ENCODE results near the gene RNASEL.

RNASEL gene

DNA sequence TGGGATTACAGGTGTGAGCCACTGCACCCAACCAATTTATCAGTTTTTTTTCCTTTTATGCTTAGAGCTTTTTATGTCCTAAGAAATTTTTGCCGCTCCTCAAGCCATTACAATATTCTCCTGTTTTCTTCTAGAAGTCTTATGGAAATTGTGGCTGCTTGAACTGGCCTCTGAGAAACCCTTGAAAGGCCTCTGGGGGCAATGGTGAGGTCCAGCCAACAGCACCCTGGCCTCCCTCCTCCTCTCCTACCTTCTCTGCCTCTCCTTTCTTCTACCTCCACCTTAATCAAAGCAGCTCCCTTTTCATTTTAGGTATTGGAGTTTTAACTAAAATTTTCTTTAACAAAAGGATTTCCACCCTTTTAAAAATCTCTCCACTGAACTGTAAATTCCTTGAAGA, 39.6 kb upstream of the RNASEL start:
- no peak for TF ChIP-seq POLR2A (IDR thresholded peaks at IDR 0.05; ENCODE audit: low read length)
- TF ChIP-seq GATA1 (IDR thresholded peaks at IDR 0.05; ENCODE audit: low read depth, low read length), result no peak
- DNase-seq, result no peak

DNA sequence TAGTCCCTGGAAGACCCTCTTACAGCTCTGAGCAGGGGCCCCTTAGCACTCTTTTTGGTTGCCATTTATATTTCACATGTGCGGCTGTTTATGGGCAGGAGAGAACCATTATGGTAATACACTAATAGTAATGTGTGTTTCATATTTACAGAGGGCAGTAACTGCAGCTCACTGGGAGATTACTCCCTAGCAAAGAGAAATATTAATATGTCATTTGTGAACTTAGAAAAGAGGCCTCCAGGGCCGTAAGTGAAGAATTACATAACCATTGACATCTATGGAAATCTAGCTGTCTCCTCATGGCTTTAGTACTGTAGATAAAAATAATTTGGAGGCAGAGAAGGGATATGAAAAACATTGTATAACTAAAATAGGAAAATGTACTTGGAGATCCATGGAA, 38.6 kb upstream of the RNASEL start:
- TF ChIP-seq POLR2A (IDR thresholded peaks at IDR 0.05; ENCODE audit: low read length) (no peak), GATA1 (IDR thresholded peaks at IDR 0.05; ENCODE audit: low read depth, low read length) (no peak)
- DNase-seq, result no peak

DNA sequence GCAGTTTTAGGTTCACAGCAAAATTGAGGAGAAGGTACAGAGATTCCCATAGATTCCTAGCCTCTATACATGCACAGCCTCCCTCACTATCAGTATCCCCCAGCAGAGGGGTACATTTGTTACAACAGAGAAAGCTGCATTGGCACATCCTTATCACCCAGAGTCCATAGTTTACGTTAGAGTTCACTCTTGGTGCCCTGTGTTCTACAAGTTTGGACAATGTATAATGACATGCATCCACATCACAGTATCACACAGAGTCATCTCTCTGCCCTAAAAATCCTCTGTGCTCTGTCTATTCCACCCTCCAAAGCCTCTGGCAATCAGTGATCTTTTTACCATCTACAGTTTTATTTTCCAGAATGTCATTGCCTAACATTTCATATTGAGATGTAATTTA, 37.5 kb upstream of the RNASEL start:
- TF ChIP-seq GATA1 (IDR thresholded peaks at IDR 0.05; ENCODE audit: low read depth, low read length) (no peak), POLR2A (IDR thresholded peaks at IDR 0.05; ENCODE audit: low read length) (no peak)
- DNase-seq, result peak; percentile 15 to 37

DNA sequence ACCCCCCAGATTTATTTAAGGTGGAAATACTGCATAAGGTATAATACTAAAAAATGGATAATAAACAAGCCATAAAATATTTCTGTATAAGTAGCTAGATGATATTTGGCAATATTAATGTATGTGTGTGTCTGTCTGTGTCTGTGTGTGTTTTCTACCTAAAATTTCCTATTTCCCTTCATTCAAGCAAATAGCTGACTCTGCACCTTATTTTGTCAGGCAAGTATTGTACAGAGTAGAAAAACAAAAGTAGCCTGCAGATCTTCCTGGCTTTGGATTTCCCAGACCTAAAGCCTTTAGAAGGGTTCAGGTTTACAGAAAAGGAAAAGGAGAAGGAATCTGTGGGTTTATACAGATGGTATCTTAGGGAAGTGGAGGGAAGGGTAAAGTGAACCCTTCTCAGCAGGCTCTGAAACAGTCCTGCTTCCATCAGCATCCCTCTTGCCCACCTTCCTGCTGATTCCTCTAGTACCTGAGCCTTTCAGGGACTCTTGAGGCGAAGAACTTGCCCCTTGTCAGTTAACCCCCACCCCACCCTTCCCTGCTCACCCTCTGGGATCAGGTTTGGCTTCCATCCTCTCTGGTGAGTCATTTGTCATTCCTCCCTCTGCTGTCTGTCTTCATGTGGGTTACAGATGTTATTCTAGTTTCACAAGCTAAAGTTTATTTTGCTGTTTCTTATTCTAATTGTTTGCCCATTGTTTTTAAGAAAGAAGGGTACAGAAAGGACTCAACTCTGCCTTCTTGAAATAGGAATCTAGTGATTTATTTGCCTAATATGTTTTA, 36.9 kb upstream of the RNASEL start:
- DNase-seq, result no peak
- no peak for TF ChIP-seq GATA1 (IDR thresholded peaks at IDR 0.05; ENCODE audit: low read depth, low read length)
- TF ChIP-seq POLR2A (IDR thresholded peaks at IDR 0.05; ENCODE audit: low read length), result no peak

DNA sequence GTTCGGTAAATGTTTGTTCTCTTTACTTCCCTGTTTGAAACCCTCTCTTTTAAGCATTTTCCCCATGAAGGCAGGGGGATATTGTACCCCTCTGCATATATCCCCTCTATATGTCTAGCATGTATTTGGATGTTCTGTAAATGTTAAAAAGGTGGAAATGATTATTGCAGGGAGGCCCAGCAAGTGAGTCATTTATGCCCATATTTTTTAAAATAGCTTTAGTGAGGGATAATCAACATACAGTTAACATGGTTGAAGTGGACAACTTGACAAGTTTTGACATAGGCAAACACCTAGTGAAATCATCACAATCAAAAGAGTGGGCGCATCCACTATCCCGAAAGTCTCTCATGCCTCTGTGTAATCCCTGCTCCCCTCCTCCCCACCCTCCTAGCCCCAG, 36.0 kb upstream of the RNASEL start:
- TF ChIP-seq POLR2A (IDR thresholded peaks at IDR 0.05; ENCODE audit: low read length), result no peak
- no peak for TF ChIP-seq GATA1 (IDR thresholded peaks at IDR 0.05; ENCODE audit: low read depth, low read length)
- DNase-seq, result no peak

DNA sequence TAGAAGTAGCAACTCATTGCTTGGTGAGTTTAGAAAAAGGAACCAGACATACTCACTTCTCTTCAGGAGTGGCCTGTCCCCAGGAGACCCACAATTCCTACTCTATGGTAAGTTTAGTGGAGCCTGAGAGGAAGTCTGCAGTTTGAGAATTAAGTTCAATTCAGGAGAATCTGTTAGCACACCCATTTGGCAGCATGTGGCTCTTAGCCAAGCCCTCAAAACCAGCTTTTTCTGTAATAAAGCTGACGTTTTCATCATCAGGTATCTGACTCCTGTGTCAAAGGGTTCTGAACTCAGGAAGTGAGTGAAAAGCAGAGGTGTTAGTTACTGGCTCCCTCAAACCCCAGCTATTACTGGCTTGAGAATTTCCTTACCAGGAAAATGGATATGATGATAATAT, 35.5 kb upstream of the RNASEL start:
- TF ChIP-seq POLR2A (IDR thresholded peaks at IDR 0.05; ENCODE audit: low read length) (no peak), GATA1 (IDR thresholded peaks at IDR 0.05; ENCODE audit: low read depth, low read length) (no peak)
- DNase-seq, result no peak

DNA sequence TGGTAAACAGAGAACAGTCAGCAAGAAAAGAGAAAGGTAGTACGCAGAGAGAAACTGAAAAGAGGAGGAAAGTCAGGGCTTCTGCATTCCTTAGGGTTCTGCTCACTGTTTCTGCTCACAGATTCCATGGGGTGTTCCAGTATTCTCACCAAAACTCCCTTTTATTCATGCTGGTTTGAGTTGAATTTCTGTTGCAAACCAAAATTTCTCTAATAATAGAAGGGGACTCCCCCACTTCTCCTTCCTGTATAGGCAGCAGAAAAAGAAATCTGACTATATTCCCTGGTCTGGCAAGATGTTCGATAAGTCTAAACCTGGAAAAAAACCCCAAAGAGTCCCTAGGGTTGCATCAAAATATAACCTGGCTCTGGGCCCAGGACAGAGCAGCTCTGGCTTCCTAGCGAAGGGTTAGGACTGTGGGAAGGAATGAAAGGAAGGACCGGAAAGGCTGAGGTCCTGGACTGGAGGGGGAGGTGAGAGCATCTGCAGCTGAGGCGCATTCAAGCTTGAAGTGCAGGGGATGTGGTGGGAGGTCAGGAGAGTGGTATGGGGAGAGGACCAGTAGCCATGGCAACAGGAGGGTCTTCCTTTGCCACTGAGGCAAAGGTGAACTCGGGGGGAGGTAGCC, 34.0 kb upstream of the RNASEL start:
- no peak for TF ChIP-seq GATA1 (IDR thresholded peaks at IDR 0.05; ENCODE audit: low read depth, low read length)
- no peak for TF ChIP-seq POLR2A (IDR thresholded peaks at IDR 0.05; ENCODE audit: low read length)
- no peak for DNase-seq

DNA sequence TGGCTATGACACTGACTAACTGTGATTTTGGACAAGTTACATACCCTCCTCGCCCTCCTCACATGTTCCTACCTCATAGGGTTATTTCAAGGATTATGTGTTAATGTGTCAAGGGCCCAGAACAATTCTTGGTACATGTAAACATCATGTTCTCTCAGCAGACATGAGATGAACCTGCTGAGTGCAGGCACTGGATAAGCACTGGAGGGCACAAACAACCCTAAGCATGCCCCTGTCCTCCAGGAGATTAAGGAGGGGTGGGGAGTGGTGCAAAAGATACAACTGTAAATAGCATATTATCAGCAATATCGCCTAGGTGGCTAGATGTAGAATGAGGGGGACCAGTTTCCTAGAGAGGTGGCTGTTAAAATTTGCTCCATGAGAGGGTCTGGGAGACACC, 32.9 kb upstream of the RNASEL start:
- peak; percentile 54 to 82 for DNase-seq
- TF ChIP-seq POLR2A (IDR thresholded peaks at IDR 0.05; ENCODE audit: low read length) (no peak), GATA1 (IDR thresholded peaks at IDR 0.05; ENCODE audit: low read depth, low read length) (no peak)

DNA sequence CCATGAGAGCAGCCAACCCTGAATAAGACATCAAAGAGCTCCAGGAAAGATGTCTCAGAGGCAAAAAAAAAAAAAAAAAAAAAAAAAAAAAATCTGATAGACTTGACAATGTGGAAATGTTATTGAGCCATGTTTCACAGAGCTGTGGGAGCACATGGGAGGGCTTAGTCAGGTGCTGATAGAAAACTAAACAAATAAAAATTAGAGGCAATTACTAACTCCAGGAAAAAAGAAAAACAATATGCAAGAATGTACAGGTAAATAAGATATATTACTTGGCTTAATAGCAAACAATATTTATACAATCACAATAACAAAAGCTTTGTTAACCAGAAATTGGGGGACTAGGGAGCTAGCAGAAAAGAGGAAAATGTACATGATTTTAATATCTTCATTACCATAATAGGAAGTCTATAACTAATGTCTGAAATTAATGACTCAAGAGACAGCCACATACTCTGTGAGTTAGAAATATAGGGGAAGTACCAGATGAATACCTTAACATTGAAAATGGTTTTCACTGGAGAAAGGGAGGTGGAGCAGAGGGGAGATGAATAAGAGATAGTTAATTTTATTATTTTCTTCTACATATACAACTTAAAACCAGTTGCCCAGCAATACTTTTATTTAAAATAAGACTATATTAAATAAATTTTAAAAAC, 32.0 kb upstream of the RNASEL start:
- DNase-seq, result no peak
- TF ChIP-seq GATA1 (IDR thresholded peaks at IDR 0.05; ENCODE audit: low read depth, low read length) (no peak), POLR2A (IDR thresholded peaks at IDR 0.05; ENCODE audit: low read length) (no peak)

DNA sequence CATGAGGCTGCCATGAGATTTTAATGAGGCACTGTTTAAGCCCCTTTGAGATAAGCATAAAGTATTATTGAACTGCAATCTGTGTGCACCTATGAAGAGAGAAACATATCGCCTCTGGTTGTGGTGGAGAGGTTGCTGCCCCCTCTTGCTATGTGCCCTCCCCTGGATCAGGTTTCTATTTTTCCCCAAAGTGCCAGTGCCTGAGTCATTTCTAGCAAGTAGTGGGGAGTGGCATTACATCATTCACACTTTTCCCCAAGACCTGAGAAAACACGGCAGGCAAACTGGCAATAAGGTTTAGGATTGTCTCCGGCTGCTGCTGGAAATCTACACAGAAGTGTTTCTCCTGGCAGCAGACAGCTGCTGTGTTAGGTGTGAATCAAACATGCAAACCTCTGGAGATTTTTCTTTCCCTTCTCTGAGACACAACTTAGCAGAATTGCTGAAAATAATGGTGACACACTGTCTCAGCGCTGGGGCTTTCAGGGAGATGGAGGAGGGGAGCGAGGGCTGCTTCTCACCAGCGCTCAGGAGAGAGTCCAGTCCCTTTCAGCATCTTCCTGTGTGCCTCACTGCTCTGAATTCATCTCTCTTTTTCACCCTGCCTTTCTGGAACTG, 28.8 kb upstream of the RNASEL start:
- TF ChIP-seq GATA1 (IDR thresholded peaks at IDR 0.05; ENCODE audit: low read depth, low read length) (no peak), POLR2A (IDR thresholded peaks at IDR 0.05; ENCODE audit: low read length) (no peak)
- peak in 1 of 2 experiments; percentile 14 for DNase-seq

DNA sequence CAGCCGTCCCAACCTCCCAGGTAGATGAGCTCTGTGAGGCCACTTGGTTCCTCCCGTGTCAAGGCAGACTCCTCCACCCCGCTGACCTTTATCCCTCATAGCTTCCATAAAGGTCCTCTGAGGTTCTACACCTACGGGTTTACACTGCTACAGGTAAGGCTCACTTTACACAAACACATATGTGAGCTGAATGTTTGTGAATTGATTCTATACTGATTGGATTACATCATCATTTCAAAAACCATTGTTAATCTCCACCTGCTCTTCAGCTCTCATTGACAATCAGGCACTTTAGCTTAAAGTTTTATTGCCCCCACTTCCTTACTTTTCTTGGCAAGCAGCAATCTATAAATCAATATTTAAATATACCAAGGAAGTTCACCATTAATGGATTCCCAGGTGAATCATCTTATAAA, 28.0 kb upstream of the RNASEL start:
- no peak for TF ChIP-seq GATA1 (IDR thresholded peaks at IDR 0.05; ENCODE audit: low read depth, low read length)
- no peak for TF ChIP-seq POLR2A (IDR thresholded peaks at IDR 0.05; ENCODE audit: low read length)
- no peak for DNase-seq

DNA sequence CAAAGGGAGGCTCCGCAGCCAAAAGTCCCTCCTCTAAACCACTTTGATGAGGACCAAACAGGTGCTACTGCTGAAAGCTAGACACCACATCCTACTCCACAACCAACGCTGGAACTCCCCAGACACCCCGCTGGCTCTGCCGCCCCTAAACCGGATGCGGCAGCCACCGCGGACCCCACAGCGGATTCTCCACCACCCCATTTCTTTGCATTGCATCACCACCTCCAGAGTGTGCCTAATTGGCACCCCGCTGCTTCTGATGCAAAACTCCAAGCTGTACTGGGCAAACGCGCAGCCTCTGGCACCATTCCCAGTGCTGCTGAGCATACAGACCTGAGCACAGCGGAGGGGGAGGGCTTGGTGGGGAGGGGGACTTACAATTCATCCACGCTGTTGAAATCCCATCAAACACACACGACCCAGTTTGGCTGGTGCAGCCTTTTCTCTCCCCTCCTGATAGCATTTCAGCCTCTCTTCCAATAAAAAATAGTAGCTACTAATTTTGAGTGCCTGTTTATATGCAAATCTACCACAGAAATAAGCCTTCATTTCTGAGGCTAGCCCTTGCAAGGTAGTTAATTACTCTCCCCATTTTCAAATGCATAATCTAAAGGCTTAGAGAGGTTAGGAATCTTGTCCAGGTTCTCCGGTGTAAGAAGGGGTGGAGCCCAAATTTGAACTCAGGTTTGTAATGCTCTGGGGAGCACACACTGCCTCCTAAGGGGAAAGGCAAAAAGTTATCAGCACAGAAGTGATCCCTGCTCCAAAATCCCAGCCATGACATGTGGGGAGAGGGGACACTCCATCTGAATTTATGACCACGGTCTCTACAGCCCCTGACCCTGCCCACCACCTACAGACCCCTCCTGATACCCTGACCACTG, 27.3 kb upstream of the RNASEL start:
- DNase-seq, result peak; percentile 68 to 90
- TF ChIP-seq POLR2A (IDR thresholded peaks at IDR 0.05; ENCODE audit: low read length) (peak; percentile 49), GATA1 (IDR thresholded peaks at IDR 0.05; ENCODE audit: low read depth, low read length) (no peak)

DNA sequence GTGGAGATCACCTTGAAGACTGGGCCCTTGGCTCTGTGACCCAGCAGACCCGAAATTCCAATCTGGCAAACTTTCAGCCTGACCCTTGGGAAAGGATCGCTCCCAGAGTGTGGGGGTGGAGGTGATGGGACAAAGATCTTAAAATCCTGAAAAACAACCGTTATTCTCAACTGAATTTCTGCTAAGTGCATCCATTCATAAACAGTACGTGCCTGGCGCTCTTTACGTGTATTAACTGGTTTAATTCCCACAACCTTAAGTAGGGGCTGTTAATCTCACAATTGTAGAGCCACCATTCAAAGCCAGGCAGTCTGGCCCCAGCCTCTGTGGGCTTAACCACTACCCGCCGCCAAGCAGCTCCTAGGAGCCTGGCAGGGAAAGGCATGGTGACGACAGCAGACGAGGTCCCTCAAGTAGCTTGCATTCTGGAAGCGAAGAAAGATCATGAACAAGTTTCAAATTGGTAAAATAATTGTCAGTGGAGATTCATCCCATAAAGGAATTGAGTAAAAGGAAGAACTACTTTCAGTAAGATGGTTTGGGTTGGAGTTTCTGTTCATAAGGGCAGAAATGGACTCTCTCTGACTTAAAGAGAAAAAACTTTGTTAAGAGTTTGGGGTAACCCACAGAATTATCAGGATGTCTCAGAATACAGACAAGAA, 26.5 kb upstream of the RNASEL start:
- peak; percentile 42 to 68 for DNase-seq
- TF ChIP-seq POLR2A (IDR thresholded peaks at IDR 0.05; ENCODE audit: low read length) (no peak), GATA1 (IDR thresholded peaks at IDR 0.05; ENCODE audit: low read depth, low read length) (no peak)

All from erythroblast (primary cell).